Smooth muscle cell (in vitro differentiated cells): ENCODE results near the gene FARP1. TPM values are rescaled to one million over a fixed set of nuclear protein-coding genes. Genes with fewer than 3 reads are reported as not detected.
A peak's percentile ranks its signal among the peaks of the same experiment; 100 is the strongest.

Experiments used
- DNase-seq: peaks from one replicate; lab custom pipeline; 2025; ENCODE audit not compliant: unreplicated experiment; lab: John Stamatoyannopoulos, UW
- H2AFZ ChIP-seq: fragments of 200-600 bp; sonication (generic); 2 replicates; pipeline ENCODE4 v1.6.0; 2016; ENCODE audit warnings: antibody characterized with exemption, low read depth, mild to moderate bottlenecking
- H3F3A ChIP-seq: fragments of 200-600 bp; sonication (generic); 2 replicates; pipeline ENCODE4 v1.6.0; 2017; ENCODE audit warnings: antibody characterized with exemption, low read depth
- H3K27ac ChIP-seq: fragments of 200-600 bp; sonication (generic); 2 replicates; pipeline ENCODE4 v1.5.1; 2016; ENCODE audit warnings: low read depth, mild to moderate bottlenecking
- H3K27me3 ChIP-seq: fragments of 200-600 bp; sonication (generic); 2 replicates; pipeline ENCODE4 v1.6.1; 2016; ENCODE audit warnings: low read depth, mild to moderate bottlenecking
- H3K36me3 ChIP-seq: fragments of 200-600 bp; sonication (generic); 2 replicates; pipeline ENCODE4 v1.5.1; 2016; ENCODE audit warnings: low read depth
- H3K4me1 ChIP-seq: fragments of 200-600 bp; sonication (generic); 2 replicates; pipeline ENCODE4 v1.5.1; 2016; ENCODE audit warnings: low read depth
- H3K4me2 ChIP-seq: fragments of 200-600 bp; sonication (generic); 2 replicates; pipeline ENCODE4 v1.6.0; 2016; ENCODE audit warnings: mild to moderate bottlenecking
- H3K4me3 ChIP-seq: fragments of 200-600 bp; sonication (generic); 2 replicates; pipeline ENCODE4 v1.5.1; 2016; ENCODE audit warnings: mild to moderate bottlenecking
- H3K79me2 ChIP-seq: fragments of 200-600 bp; sonication (generic); 2 replicates; pipeline ENCODE4 v1.6.0; 2016; ENCODE audit warnings: low read depth, mild to moderate bottlenecking
- H3K9ac ChIP-seq: fragments of 200-600 bp; sonication (generic); 2 replicates; pipeline ENCODE4 v1.6.0; 2016; ENCODE audit warnings: low read depth
- H3K9me3 ChIP-seq: fragments of 200-600 bp; sonication (generic); replicated peaks from 2 replicates; pipeline ENCODE4 v1.5.1; 2016; ENCODE audit warnings: low read depth
- H4K20me1 ChIP-seq: fragments of 200-600 bp; sonication (generic); 2 replicates; pipeline ENCODE4 v1.6.0; 2016; ENCODE audit warnings: low read depth
- WGBS: methylation state at CpG from one replicate; pipeline ENCODE4 v1.1.7; 2016; ENCODE audit warnings: low lambda C conversion rate; 5-methylcytosine and 5-hydroxymethylcytosine counted together
- polyA plus RNA-seq: library from polyadenylated mRNA; unstranded; fragments of >200 nt; fragmentation: Nextera tagmentation; extraction: Ambion mirVana; gene quantifications from 2 replicates; pipeline ENCODE4 v1.2.1, GENCODE V29; 2016
- total RNA-seq: library from RNA; depleted of rRNA; stranded (reverse); fragments of >200 nt; gene quantifications from 2 replicates; pipeline ENCODE4 v1.2.3, GENCODE V29; 2014
- TF ChIP-seq, protein P1 (sequence below): fragments of 200-600 bp; sonication (generic); IDR thresholded peaks from 2 replicates; pipeline ENCODE4 v1.5.1; 2017; ENCODE audit warnings: borderline replicate concordance, mild to moderate bottlenecking, antibody characterized with exemption; ENCODE audit not compliant: insufficient read depth, poor library complexity, severe bottlenecking

FARP1 gene
- total and polyA plus RNA-seq, 2 experiments from 2014 or later: 59.4 to 104 TPM

DNA sequence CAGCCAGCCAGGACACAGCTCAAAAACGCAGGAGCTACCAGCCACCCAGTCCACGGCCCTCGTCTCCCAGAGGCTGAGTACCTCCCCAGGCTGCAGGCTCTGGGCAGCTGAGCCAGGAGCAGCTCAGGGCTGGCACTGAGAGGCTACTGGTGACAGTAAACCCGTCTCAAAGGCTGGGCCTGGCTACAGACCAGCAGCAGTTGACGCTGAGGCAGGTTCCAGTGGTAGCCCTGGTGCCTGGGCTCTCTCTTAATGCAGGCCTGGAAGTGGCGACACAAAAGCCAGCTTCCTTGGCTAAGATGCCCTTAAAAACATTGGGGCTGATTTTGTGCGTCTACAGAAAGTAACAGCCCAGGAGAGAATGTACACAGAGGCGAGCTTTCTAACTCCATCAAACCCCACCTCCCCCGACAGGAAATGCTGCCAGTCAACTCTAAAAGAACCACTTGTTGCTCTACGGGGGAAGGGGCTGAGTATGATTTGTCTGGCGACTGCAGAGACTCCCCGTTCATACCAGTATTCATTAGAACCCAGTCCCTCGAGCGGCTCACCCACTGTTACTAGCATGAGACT lies 307.7 kb downstream of the FARP1 start:
- peaks cover 4% of the 10 kb centered on the region for H3K4me1 ChIP-seq
- WGBS: 60% methylated on average over 14 of the region's 14 CpGs
- H3K36me3 ChIP-seq: peaks cover 9% of the 10 kb centered on the region

DNA sequence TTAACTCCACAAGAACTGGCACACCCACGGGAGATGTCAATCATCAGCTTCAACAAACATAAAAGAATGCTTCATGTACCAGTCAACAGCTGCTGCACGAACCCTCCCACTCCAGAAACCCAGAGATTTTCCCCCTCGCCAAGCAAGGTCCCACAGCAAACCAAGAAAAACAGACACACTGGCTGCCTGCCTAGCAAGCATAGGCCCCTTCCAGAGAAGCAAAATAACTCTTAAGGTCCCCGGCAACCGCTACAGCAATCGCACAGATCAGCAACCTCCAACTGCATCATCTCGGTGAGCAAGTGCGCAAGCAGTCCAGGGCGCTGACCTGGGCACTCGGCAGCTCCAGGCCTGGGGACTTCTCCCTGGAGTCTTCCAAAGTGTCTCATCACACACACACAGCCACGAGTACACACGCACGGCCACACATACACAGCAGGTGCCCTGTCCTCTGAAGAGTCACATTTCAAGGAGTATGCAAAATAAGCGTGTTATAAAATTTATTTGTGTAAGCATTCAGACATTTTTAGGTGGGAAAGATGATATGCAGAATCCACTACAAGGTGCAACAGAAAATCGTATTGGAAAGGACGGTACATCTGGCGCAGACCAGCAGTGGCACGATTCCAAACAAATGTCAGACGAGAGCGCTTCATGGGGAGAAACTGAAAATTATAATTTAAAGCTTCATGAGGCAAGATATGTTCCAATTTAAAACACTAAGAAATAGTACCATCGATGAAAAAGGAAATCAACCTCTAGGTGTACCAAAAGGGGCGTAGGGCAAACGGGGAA lies 309.0 kb downstream of the FARP1 start:
- H3K4me1 ChIP-seq: peaks cover 4% of the 10 kb centered on the region
- H2AFZ ChIP-seq: no peak overlapping the region
- H4K20me1 ChIP-seq: peaks cover 43% of the 10 kb centered on the region
- H3K9me3 ChIP-seq: no peaks in the 10 kb centered on the region
- H3K27ac ChIP-seq: peak overlapping the region; percentile 50
- peaks cover 60% of the 10 kb centered on the region for H3F3A ChIP-seq
- WGBS: 88% methylated on average over 23 of the region's 23 CpGs
- no peak for DNase-seq
- H3K9ac ChIP-seq: no peak overlapping the region
- H3K27me3 ChIP-seq: no peaks in the 10 kb centered on the region
- H3K4me3 ChIP-seq: no peak overlapping the region
- peaks cover 13% of the 10 kb centered on the region for H3K36me3 ChIP-seq
- no peaks in the 10 kb centered on the region for H3K79me2 ChIP-seq
- TF ChIP-seq, protein P1, sequence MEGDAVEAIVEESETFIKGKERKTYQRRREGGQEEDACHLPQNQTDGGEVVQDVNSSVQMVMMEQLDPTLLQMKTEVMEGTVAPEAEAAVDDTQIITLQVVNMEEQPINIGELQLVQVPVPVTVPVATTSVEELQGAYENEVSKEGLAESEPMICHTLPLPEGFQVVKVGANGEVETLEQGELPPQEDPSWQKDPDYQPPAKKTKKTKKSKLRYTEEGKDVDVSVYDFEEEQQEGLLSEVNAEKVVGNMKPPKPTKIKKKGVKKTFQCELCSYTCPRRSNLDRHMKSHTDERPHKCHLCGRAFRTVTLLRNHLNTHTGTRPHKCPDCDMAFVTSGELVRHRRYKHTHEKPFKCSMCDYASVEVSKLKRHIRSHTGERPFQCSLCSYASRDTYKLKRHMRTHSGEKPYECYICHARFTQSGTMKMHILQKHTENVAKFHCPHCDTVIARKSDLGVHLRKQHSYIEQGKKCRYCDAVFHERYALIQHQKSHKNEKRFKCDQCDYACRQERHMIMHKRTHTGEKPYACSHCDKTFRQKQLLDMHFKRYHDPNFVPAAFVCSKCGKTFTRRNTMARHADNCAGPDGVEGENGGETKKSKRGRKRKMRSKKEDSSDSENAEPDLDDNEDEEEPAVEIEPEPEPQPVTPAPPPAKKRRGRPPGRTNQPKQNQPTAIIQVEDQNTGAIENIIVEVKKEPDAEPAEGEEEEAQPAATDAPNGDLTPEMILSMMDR: no peak
- H3K4me2 ChIP-seq: no peak overlapping the region

More for the DNA sequence above, 307.7 kb downstream of the FARP1 start:
- peak overlapping the region; percentile 50 for H3K27ac ChIP-seq
- peaks cover 65% of the 10 kb centered on the region for H3F3A ChIP-seq
- DNase-seq: no peak
- no peak overlapping the region for H3K4me3 ChIP-seq
- H2AFZ ChIP-seq: no peak overlapping the region
- no peaks in the 10 kb centered on the region for H3K79me2 ChIP-seq
- no peak overlapping the region for H3K9ac ChIP-seq
- no peaks in the 10 kb centered on the region for H3K27me3 ChIP-seq
- TF ChIP-seq, protein P1: no peak
- no peaks in the 10 kb centered on the region for H3K9me3 ChIP-seq
- H3K4me2 ChIP-seq: no peak overlapping the region
- peaks cover 41% of the 10 kb centered on the region for H4K20me1 ChIP-seq

DNA sequence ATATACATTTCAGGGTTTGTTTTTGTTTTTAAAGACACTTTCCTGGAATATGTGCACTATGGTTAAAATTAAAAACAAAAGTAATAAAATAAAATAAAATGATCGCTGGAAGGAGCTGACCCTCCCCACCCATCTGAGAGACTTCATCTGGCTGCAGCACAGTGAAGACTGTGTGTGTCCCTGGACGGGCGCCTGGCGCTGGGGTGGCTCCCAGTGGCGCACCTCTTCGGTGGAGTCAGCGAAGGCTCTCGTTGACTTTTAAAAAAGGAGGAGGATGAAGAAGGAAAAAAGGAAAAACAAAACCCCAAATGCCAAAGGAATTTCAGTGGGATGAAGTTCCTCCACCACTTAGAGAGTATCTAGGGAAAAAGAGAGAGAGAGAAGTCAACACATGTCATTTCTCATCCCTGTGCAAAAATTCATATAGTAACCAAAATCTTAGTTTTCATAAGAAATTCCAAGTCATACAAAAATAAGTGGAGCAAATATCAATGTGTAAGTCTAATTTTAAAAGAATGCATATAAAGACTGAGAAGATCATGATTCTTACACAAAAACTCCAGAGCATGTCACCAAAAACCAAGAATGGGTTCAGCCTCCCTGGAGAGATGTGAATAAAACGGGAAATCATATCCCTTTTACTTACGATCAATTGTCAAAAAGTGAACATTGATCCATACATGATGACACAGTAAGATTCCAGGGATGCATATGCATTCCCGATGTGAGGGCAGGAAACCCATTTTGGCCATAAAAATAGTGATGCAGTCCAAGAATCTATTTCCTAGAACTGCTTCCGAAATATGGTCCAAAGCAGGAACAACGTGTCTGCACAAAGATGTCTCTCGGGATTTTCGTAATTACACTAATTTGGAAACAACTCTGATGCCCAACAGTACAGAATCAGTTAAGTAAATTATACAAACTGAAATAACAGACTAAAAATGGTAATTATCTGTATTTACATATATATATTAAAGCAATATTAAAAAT lies 310.3 kb downstream of the FARP1 start:
- no peak for DNase-seq
- peaks cover 43% of the 10 kb centered on the region for H4K20me1 ChIP-seq
- peaks cover 4% of the 10 kb centered on the region for H3K4me1 ChIP-seq
- H3K9ac ChIP-seq: no peak overlapping the region
- H3K27me3 ChIP-seq: no peaks in the 10 kb centered on the region
- TF ChIP-seq, protein P1: no peak
- no peak overlapping the region for H3K4me2 ChIP-seq
- H3K4me3 ChIP-seq: no peak overlapping the region
- no peaks in the 10 kb centered on the region for H3K9me3 ChIP-seq
- H3K36me3 ChIP-seq: peaks cover 13% of the 10 kb centered on the region
- H3K79me2 ChIP-seq: no peaks in the 10 kb centered on the region
- WGBS: 96% methylated on average over 15 of the region's 15 CpGs
- peak overlapping the region; percentile 32 for H3K27ac ChIP-seq
- no peak overlapping the region for H2AFZ ChIP-seq
- H3F3A ChIP-seq: peaks cover 47% of the 10 kb centered on the region
